Activated T-cell treated with anti-CD3 and anti-CD28 coated beads, Interleukin-2, amount 50 U/mL, for 4 hours (primary cell): ENCODE measurements around the gene TRIM45. TPM values are rescaled to one million over a fixed set of nuclear protein-coding genes. Genes with fewer than 3 reads are reported as not detected.

ENCODE experiments used
- ATAC-seq, 2 donors: fragments of 200-7000 bp; cut with Tn5 transposase; one replicate each; pipeline ENCODE4 v1.10.0; 2021
- DNase-seq: peaks from one replicate; pipeline ENCODE4 v3.0.0-alpha.2; 2020
- H3K27me3 Mint-ChIP-seq: one replicate; pipeline ENCODE4 v1.8.0; 2021; ENCODE audit warnings: low read depth, mixed read lengths
- H3K36me3 Mint-ChIP-seq: one replicate; pipeline ENCODE4 v1.8.0; 2022; ENCODE audit warnings: mixed read lengths; ENCODE audit not compliant: insufficient read depth
- H3K4me1 Mint-ChIP-seq: one replicate; pipeline ENCODE4 v1.8.0; 2021; ENCODE audit warnings: low read depth, mixed read lengths
- H3K4me3 Mint-ChIP-seq: one replicate; pipeline ENCODE4 v1.8.0; 2021; ENCODE audit warnings: mild to moderate bottlenecking, moderate library complexity, mixed read lengths
- H3K9me3 Mint-ChIP-seq: one replicate; pipeline ENCODE4 v1.8.0; 2021; ENCODE audit warnings: mixed read lengths
- total RNA-seq, 3 donors: library from RNA; stranded (reverse); gene quantifications; one replicate each; pipeline ENCODE4 v1.2.1, GENCODE V29; 2021

The TRIM45 gene
- total RNA-seq, 3 donors from 2014 or later: 0.15 to 0.33 (median 0.21) TPM

DNA sequence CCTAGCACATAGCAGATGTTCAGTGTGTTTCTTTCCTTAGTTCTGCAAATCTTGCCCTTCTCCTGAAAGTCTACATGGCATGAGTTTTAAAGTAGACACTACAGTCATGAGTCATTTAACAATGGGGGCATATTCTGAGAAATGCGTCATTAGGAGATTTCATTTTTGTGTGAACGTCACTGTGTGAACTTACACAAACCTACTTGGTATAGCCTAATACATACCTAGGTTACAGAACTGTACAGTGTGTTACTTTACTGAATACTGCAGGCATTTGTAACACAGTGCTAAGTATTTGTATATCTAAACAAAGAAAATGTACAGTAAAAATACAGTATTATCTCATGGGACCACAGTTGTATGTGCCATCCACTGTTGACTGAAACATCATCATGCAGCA, 51.4 kb downstream of the TRIM45 start:
- H3K27me3 Mint-ChIP-seq: no peaks in the 10 kb centered on the region
- ATAC-seq: peak; percentile 57 to 61
- no peak for DNase-seq
- no peaks in the 10 kb centered on the region for H3K9me3 Mint-ChIP-seq
- peaks cover 24% of the 10 kb centered on the region for H3K4me1 Mint-ChIP-seq
- no peak overlapping the region for H3K4me3 Mint-ChIP-seq
- H3K36me3 Mint-ChIP-seq: peaks cover 40% of the 10 kb centered on the region

DNA sequence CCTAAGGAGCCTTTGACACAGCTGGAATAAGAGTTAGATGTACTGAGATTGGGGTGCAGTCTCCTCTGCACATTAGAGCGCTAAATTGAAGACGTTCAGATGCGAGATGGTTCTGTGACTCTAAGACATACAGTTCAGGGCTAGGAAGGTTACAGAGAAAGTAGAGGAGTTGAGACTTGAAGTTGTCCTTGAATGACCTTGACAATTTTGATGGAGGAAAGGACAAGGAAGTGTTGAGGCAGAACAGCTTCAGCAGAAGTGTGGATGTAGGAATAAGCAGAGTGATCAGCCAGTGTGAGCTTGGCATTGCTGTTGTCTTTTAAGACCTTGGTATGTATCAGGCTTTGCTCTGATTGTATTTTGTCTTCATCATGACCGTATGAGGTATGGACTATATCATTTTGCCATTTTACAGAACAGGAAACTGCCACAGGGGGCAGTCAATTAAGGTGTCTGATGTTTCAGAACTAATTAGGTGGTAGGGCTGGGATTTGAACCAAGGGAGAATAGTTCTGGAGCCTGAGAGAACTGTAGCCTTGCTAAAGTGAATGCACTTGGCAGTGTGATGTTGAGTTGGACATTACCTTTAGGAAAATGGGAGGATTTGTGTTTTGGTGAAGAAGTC, 52.2 kb downstream of the TRIM45 start:
- DNase-seq (no peak), ATAC-seq (no peak)
- no peak overlapping the region for H3K4me3 Mint-ChIP-seq
- peaks cover 21% of the 10 kb centered on the region for H3K4me1 Mint-ChIP-seq
- peaks cover 37% of the 10 kb centered on the region for H3K36me3 Mint-ChIP-seq
- H3K27me3 Mint-ChIP-seq: no peaks in the 10 kb centered on the region
- H3K9me3 Mint-ChIP-seq: no peaks in the 10 kb centered on the region

DNA sequence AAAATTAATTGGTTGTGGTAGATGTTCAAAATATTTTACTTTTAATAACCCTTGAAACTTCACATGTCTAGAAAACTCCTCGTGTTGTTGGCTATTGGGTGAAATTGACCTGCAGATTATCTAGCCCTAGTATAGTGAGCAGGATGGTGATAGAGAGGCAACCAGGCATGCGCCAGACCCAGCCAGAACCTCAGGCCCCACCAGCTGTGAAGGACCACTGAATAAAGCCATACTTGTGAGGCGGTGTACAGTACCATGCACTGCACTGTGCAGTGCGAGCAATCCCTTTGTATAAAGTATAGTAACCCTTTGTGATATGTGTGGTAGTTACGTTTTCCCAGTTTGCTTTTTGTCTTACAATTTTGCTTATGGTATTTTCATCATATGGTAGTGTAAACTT, 53.0 kb downstream of the TRIM45 start:
- Mint-ChIP-seq H3K4me3 (no peak overlapping the region), H3K4me1 (peaks cover 26% of the 10 kb centered on the region), H3K27me3 (no peaks in the 10 kb centered on the region), H3K9me3 (no peaks in the 10 kb centered on the region), H3K36me3 (peaks cover 39% of the 10 kb centered on the region)
- ATAC-seq: no peak
- no peak for DNase-seq

DNA sequence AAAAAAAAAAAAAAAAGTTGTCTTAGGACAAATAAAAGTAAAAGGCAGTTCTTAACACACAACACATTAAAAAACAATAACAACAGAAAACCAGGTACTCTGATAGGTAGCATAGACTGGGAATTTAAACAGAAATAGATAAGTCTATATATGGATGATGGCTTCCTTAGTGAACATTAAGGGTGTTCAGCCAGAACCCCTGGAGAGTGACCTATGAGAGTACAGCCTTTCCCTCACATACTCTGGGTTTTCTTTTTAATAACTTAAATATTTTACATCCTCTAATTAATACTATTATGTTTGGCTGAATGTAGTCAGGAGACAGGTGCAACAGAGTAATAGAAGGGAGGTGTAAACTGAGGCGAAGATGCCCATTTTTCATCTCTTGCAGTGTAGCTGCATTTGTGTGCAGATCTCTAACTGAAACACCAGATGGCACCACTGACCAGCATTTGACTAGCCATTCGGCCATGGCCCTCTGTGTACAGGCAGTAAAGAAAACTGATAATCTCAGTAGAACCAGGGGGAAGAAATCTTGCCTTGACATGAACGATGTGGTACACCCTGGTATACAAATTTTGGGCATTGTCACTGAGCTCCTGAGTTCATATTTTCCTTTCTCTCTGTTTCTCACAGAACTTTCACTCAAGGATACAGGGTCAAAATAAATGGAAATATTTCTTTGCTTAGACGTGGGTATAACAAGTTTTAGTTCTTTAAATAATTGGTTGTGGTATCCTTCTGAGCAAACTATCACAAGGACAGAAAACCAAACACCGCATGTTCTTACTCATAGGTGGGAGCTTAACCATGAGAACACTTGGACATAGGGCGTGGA, 53.8 kb downstream of the TRIM45 start:
- peak; percentile 72 to 79 for ATAC-seq
- H3K4me3 Mint-ChIP-seq: no peak overlapping the region
- no peaks in the 10 kb centered on the region for H3K9me3 Mint-ChIP-seq
- H3K27me3 Mint-ChIP-seq: no peaks in the 10 kb centered on the region
- peaks cover 28% of the 10 kb centered on the region for H3K4me1 Mint-ChIP-seq
- peak; percentile 32 for DNase-seq
- H3K36me3 Mint-ChIP-seq: peaks cover 44% of the 10 kb centered on the region

DNA sequence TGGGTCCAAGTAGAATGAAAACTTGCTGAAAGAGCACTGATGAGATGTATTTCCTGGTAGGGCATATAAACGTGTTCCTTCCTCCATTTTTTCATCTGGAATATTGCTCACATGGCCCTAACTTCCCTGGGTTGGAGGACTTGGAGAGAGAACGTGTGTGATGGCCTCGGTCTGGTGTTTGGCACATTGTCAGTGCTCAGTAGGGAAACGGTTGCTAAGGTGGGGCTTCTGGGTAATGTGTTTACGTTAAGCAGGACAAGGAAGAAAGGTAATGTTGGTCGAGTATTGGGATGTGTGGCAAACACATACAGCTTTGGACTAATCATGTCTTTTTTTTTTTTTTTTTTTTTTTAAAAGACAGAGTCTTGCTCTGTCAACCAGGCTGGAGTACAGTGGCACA, 55.2 kb downstream of the TRIM45 start:
- DNase-seq (no peak), ATAC-seq (no peak)
- Mint-ChIP-seq H3K4me1 (peaks cover 41% of the 10 kb centered on the region), H3K4me3 (no peak overlapping the region), H3K9me3 (no peaks in the 10 kb centered on the region), H3K36me3 (peaks cover 43% of the 10 kb centered on the region), H3K27me3 (no peaks in the 10 kb centered on the region)

DNA sequence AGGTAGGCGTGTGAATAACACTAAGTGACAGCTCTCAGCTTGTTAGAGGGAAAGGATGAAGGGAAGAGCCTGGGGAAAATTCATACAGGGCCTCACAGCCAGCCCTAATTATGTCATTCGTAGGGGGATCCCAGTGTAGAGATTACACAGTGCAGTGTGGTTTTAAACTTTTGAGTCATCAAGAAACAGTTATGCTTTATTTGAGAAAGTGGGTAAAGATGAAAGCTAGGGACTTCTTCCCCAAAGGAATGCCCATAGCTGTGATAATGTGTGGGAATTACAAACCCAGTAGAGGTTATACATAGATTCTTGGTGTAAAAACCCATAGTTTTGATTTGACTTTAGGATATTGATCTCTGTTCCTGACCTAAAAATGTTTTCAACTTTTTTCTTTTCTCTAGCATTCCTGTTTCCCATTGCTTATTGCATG, 59.5 kb downstream of the TRIM45 start:
- Mint-ChIP-seq H3K4me3 (no peak overlapping the region), H3K27me3 (no peaks in the 10 kb centered on the region), H3K36me3 (peaks cover 29% of the 10 kb centered on the region), H3K4me1 (peaks cover 41% of the 10 kb centered on the region), H3K9me3 (no peaks in the 10 kb centered on the region)
- peak; percentile 9 for DNase-seq
- peak; percentile 35 to 36 for ATAC-seq

Other genes with a start within 250 kb of the TRIM45 start
- gene PTGFRN, start 211.8 kb downstream of the TRIM45 start, total RNA-seq: 10 to 100 TPM in 2 of 3 donors, 1 to 10 TPM in 1; 10.0 to 17.0 (median 15.5) TPM
- gene CD101, start 120.0 kb downstream of the TRIM45 start, total RNA-seq: 1 to 10 TPM in 2 of 3 donors, under 1 TPM in 1; 0.65 to 1.2 (median 1.2) TPM
- gene TTF2, start 61.4 kb downstream of the TRIM45 start, total RNA-seq: 10 to 100 TPM; 59.8 to 62.4 (median 60.7) TPM
- not detected for gene VTCN1, start 89.2 kb upstream of the TRIM45 start, total RNA-seq
- gene MAN1A2, start 245.7 kb upstream of the TRIM45 start, total RNA-seq: 10 to 100 TPM; 18.0 to 20.2 (median 18.1) TPM